Measurements from ENCODE around the gene ESPN.

Gene ESPN

GRCh38 chr1:6500544-6501278, 76.1 kb downstream of the ESPN start:
- no peak for DNase-seq

GRCh38 chr1:6501279-6501813, 76.8 kb downstream of the ESPN start:
- no peak for DNase-seq

- no peak for DNase-seq
Measured at GRCh38 chr1:6502000-6502891, 77.7 kb downstream of the ESPN start.

GRCh38 chr1:6503884-6504602, 79.5 kb downstream of the ESPN start:
- no peak for DNase-seq

- no peak for DNase-seq
Measured at GRCh38 chr1:6504887-6505286, 80.3 kb downstream of the ESPN start.

- no peak for DNase-seq
Measured at GRCh38 chr1:6505367-6506209, 81.0 kb downstream of the ESPN start.

- no peak for DNase-seq
Measured at GRCh38 chr1:6506210-6507036, 81.8 kb downstream of the ESPN start.

GRCh38 chr1:6507037-6507428, 82.5 kb downstream of the ESPN start:
- no peak for DNase-seq

GRCh38 chr1:6507461-6507911, 82.9 kb downstream of the ESPN start:
- no peak for DNase-seq

GRCh38 chr1:6508154-6508815, 83.7 kb downstream of the ESPN start:
- DNase-seq = no peak

- no peak for DNase-seq
Measured at GRCh38 chr1:6508816-6509189, 84.2 kb downstream of the ESPN start.

- DNase-seq = no peak
Measured at GRCh38 chr1:6509220-6509918, 84.8 kb downstream of the ESPN start.

GRCh38 chr1:6509919-6510291, 85.3 kb downstream of the ESPN start:
- no peak for DNase-seq

GRCh38 chr1:6510493-6510892, 85.9 kb downstream of the ESPN start:
- DNase-seq = no peak

All from activated CD4-positive, alpha-beta T cell treated with anti-CD3 and anti-CD28 coated beads for 48 hours (primary cell).